Endothelial cell (in vitro differentiated cells): ENCODE results near the gene CDC42SE2. TPM values are rescaled to one million over a fixed set of nuclear protein-coding genes. Genes with fewer than 3 reads are reported as not detected.

Experiments used
- DNase-seq: peaks from one replicate; pipeline ENCODE4 v3.0.0; 2021; ENCODE audit warnings: low spot score
- H3K27ac Mint-ChIP-seq: one replicate; pipeline ENCODE4 v1.8.0; 2021; ENCODE audit warnings: mixed read lengths, inconsistent platforms; ENCODE audit not compliant: unreplicated experiment
- H3K27me3 Mint-ChIP-seq: one replicate; pipeline ENCODE4 v1.8.0; 2021; ENCODE audit warnings: mild to moderate bottlenecking, moderate library complexity, mixed read lengths, inconsistent platforms; ENCODE audit not compliant: unreplicated experiment
- H3K36me3 Mint-ChIP-seq: one replicate; pipeline ENCODE4 v1.8.0; 2021; ENCODE audit warnings: mild to moderate bottlenecking, low read depth, mixed read lengths, inconsistent platforms; ENCODE audit not compliant: unreplicated experiment
- H3K4me1 Mint-ChIP-seq: one replicate; pipeline ENCODE4 v1.8.0; 2021; ENCODE audit warnings: mild to moderate bottlenecking, mixed read lengths, inconsistent platforms; ENCODE audit not compliant: unreplicated experiment
- H3K4me3 Mint-ChIP-seq: one replicate; pipeline ENCODE4 v1.8.0; 2021; ENCODE audit warnings: mild to moderate bottlenecking, mixed read lengths, inconsistent platforms; ENCODE audit not compliant: unreplicated experiment
- H3K9me3 Mint-ChIP-seq: one replicate; pipeline ENCODE4 v1.8.0; 2021; ENCODE audit warnings: mixed read lengths, inconsistent platforms; ENCODE audit not compliant: unreplicated experiment
- CTCF ChIP-seq: fragments of 200-600 bp; sonication (generic); IDR thresholded peaks from one replicate; pipeline ENCODE4 v1.5.0; 2021; ENCODE audit warnings: antibody characterized with exemption; ENCODE audit not compliant: unreplicated experiment
- total RNA-seq: library from RNA; stranded (reverse); fragmentation: NEBNext Ultra II Directional; extraction: Animal tissue kit (Norgen Biotek cat#: 25700); gene quantifications from one replicate; pipeline ENCODE4 v1.2.1, GENCODE V29; 2021; ENCODE audit not compliant: unreplicated experiment

CDC42SE2 gene
- total RNA-seq, 1 donor from 2014 or later = 22.2 TPM

- no peak for TF ChIP-seq CTCF
- H3K4me3 Mint-ChIP-seq = no peak overlapping the region
- H3K4me1 Mint-ChIP-seq = peaks cover 4% of the 10 kb centered on the region
- DNase-seq = no peak
- peaks cover under 1% of the 10 kb centered on the region for H3K27me3 Mint-ChIP-seq
- no peaks in the 10 kb centered on the region for H3K9me3 Mint-ChIP-seq
- H3K27ac Mint-ChIP-seq = no peak overlapping the region
- peaks cover under 1% of the 10 kb centered on the region for H3K36me3 Mint-ChIP-seq
Observed at GRCh38 chr5:131299465-131299864, 35.6 kb downstream of the CDC42SE2 start.

- H3K4me3 Mint-ChIP-seq = no peak overlapping the region
- H3K36me3 Mint-ChIP-seq = no peaks in the 10 kb centered on the region
- TF ChIP-seq CTCF = no peak
- no peaks in the 10 kb centered on the region for H3K27me3 Mint-ChIP-seq
- DNase-seq = no peak
- peaks cover 4% of the 10 kb centered on the region for H3K4me1 Mint-ChIP-seq
- H3K27ac Mint-ChIP-seq = no peak overlapping the region
- no peaks in the 10 kb centered on the region for H3K9me3 Mint-ChIP-seq
Observed at GRCh38 chr5:131302506-131302905, 38.7 kb downstream of the CDC42SE2 start.

- Mint-ChIP-seq H3K4me1 (peaks cover 4% of the 10 kb centered on the region), H3K27ac (no peak overlapping the region), H3K4me3 (no peak overlapping the region), H3K27me3 (no peaks in the 10 kb centered on the region), H3K36me3 (no peaks in the 10 kb centered on the region), H3K9me3 (no peaks in the 10 kb centered on the region)
- no peak for TF ChIP-seq CTCF
- no peak for DNase-seq
Observed at GRCh38 chr5:131303537-131303936, 39.7 kb downstream of the CDC42SE2 start.

GRCh38 chr5:131304414-131304813 lies 40.6 kb downstream of the CDC42SE2 start:
- Mint-ChIP-seq H3K9me3 (no peaks in the 10 kb centered on the region), H3K4me1 (peaks cover 1% of the 10 kb centered on the region), H3K4me3 (no peak overlapping the region), H3K27ac (no peak overlapping the region), H3K36me3 (no peaks in the 10 kb centered on the region), H3K27me3 (no peaks in the 10 kb centered on the region)
- no peak for DNase-seq
- no peak for TF ChIP-seq CTCF

DNA sequence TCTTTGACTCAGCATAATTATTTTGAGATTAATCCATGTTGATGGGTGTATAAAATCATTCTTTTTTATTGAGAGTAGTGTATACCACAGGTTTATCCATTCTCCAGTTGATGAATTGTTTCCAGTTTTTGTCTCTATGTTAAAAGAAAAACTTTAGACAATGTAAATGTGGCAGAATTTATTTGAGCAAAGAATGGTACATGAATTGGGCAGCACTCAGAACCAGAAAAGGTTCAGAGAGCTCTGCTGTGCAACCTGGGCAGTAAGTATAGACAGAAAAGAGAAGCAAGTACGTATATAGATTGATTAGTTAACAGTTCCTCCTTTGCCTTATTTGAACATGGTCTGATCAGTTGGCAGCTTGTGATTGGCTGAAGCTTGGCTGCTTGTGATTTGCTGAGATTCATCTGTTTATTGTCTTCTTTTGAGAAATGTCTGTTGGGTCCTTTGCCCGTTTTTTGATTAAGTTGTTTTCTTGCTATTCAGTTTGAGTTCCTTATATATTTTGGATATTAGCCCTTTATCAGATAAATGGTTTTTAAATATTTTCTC lies 41.4 kb downstream of the CDC42SE2 start:
- Mint-ChIP-seq H3K27ac (no peak overlapping the region), H3K27me3 (no peaks in the 10 kb centered on the region), H3K36me3 (no peaks in the 10 kb centered on the region), H3K9me3 (no peaks in the 10 kb centered on the region), H3K4me1 (no peaks in the 10 kb centered on the region), H3K4me3 (no peak overlapping the region)
- TF ChIP-seq CTCF = no peak
- DNase-seq = no peak
